IMR-90 (cell line): ENCODE data around the gene ADAMTS14. TPM values are rescaled to one million over a fixed set of nuclear protein-coding genes. Genes with fewer than 3 reads are reported as not detected.

Experiments used
- MAZ ChIP-seq: IDR thresholded peaks from 2 replicates; pipeline ENCODE4 v1.6.1; 2012; ENCODE audit warnings: low read depth, mild to moderate bottlenecking, low read length, improper control_type of control experiment, moderate library complexity, borderline replicate concordance
- NFE2L2 ChIP-seq: fragments of 150-350 bp; IDR thresholded peaks from 2 replicates; pipeline ENCODE4 v1.6.1; 2016; ENCODE audit warnings: low read depth, mild to moderate bottlenecking, low read length
- SMC3 ChIP-seq: fragments of 150-350 bp; IDR thresholded peaks from 2 replicates; pipeline ENCODE4 v1.6.1; 2016; ENCODE audit warnings: low read depth, mild to moderate bottlenecking, antibody characterized with exemption, low read length, moderate library complexity
- polyA plus RNA-seq, 3 experiments: library from polyadenylated mRNA; depleted of rRNA; stranded (reverse); fragments of >200 nt; gene quantifications; 2 replicates each; pipeline ENCODE4 v1.2.3, GENCODE V29; 2012; ENCODE audit warnings: low replicate concordance in 1 of 3
- total RNA-seq: library from RNA; depleted of rRNA; stranded (reverse); fragments of >200 nt; gene quantifications from 2 replicates; pipeline ENCODE4 v1.2.3, GENCODE V29; 2012
- TF ChIP-seq, protein P1 (sequence below): fragments of 150-350 bp; IDR thresholded peaks from 2 replicates; pipeline ENCODE4 v1.6.1; 2017; ENCODE audit warnings: mild to moderate bottlenecking, antibody characterized with exemption, low read length, low read depth

The ADAMTS14 gene
- total and polyA plus RNA-seq, 2 of the 4 experiments (the other 2 are of a cell fraction): under 0.01 to 0.31 TPM

DNA sequence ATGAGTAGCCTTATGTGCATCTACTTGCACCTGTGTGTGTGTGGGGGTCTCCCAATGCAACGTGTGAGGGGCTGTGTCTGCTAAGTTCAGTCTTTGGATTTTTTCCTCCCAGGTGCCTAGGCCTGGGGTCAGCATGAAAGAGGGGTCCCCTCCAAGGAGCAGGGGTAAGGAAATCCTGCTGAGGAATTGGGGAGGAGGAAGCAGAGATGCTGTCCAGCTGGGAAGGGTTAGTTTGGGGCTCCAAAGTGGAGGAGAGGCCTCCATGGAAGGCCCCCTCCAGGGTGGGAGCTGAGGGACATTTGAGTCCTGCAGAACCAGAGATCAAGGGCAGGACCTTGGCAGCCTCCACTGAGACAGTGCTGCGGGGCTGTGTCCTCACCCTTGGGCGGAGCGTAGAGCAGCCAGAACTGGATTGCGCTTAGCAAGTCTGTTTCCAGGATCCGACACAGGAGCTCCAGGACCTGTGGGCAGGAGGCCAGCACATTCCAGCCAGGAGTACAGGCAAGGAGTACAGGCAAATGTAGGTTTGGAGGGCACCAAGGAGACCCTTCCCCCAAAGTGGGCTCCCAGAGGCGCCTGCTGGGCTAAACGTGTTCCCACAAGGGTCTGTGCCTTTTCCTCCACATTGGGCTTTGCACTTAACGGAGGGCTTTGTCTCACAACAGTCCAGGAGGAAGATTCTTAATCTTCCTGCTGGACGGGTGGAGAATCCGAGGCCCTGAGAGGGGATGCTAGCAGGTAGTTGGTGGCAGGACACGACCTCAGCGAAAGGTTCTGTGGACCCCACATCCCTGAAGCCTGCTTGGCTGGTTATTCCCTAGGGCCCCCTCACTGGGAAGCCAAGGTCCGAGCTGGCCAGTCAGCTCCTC lies 102.7 kb downstream of the ADAMTS14 start (continued):
- TF ChIP-seq, protein P1, sequence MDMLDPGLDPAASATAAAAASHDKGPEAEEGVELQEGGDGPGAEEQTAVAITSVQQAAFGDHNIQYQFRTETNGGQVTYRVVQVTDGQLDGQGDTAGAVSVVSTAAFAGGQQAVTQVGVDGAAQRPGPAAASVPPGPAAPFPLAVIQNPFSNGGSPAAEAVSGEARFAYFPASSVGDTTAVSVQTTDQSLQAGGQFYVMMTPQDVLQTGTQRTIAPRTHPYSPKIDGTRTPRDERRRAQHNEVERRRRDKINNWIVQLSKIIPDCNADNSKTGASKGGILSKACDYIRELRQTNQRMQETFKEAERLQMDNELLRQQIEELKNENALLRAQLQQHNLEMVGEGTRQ: no peak
- TF ChIP-seq SMC3 (no peak), NFE2L2 (no peak), MAZ (no peak)
